Hepatocyte (in vitro differentiated cells): Measurements from ENCODE around the gene METRNL.

ENCODE experiments used
- EZH2 ChIP-seq: fragments of 200-600 bp; sonication (generic); IDR thresholded peaks from 2 replicates; pipeline ENCODE4 v1.6.1; 2016; ENCODE audit warnings: antibody characterized with exemption, mild to moderate bottlenecking, borderline replicate concordance
- EZH2phosphoT487 ChIP-seq: fragments of 200-600 bp; sonication (generic); IDR thresholded peaks from one replicate; pipeline ENCODE4 v1.6.1; 2018; ENCODE audit warnings: antibody characterized with exemption, mild to moderate bottlenecking, low read depth, moderate library complexity; ENCODE audit not compliant: unreplicated experiment, severe bottlenecking
- TF ChIP-seq, protein P1 (sequence below): fragments of 200-600 bp; sonication (generic); IDR thresholded peaks from 2 replicates; pipeline ENCODE4 v1.5.1; 2016; ENCODE audit warnings: antibody characterized with exemption, mild to moderate bottlenecking; ENCODE audit not compliant: poor library complexity

GRCh38 chr17:83080579-83080857 lies 1.1 kb downstream of the METRNL start:
- TF ChIP-seq, protein P1, sequence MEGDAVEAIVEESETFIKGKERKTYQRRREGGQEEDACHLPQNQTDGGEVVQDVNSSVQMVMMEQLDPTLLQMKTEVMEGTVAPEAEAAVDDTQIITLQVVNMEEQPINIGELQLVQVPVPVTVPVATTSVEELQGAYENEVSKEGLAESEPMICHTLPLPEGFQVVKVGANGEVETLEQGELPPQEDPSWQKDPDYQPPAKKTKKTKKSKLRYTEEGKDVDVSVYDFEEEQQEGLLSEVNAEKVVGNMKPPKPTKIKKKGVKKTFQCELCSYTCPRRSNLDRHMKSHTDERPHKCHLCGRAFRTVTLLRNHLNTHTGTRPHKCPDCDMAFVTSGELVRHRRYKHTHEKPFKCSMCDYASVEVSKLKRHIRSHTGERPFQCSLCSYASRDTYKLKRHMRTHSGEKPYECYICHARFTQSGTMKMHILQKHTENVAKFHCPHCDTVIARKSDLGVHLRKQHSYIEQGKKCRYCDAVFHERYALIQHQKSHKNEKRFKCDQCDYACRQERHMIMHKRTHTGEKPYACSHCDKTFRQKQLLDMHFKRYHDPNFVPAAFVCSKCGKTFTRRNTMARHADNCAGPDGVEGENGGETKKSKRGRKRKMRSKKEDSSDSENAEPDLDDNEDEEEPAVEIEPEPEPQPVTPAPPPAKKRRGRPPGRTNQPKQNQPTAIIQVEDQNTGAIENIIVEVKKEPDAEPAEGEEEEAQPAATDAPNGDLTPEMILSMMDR: no peak
- TF ChIP-seq EZH2 (no peak), EZH2phosphoT487 (no peak)
